GM12801 (cell line): ENCODE measurements around the gene PDE4D.

ENCODE experiments used
- TF ChIP-seq, protein P1 (sequence below): IDR thresholded peaks from one replicate; pipeline ENCODE4 v1.5.1; 2011; ENCODE audit warnings: control low read depth; ENCODE audit not compliant: insufficient read length; ENCODE audit errors: extremely low read depth

The PDE4D gene

DNA sequence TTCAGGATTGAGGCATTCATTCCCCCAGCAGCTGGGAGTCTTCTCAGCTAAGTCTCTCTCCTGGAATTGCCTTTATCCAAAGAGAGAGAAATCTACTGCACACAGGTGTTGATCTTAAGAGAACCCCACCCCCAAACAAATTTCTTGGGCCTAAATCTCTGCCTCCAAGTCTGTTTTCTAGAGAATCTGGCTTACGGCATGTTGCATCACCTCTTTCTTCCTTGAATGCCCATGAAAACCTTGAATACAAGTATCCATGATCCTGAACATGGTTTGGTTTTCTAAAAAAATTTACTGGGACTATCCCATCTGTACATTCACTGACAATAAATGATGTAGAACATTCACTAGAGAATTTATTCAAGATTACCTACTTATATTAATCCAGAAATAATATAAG is 401.6 kb downstream of the PDE4D start:
- TF ChIP-seq, protein P1, sequence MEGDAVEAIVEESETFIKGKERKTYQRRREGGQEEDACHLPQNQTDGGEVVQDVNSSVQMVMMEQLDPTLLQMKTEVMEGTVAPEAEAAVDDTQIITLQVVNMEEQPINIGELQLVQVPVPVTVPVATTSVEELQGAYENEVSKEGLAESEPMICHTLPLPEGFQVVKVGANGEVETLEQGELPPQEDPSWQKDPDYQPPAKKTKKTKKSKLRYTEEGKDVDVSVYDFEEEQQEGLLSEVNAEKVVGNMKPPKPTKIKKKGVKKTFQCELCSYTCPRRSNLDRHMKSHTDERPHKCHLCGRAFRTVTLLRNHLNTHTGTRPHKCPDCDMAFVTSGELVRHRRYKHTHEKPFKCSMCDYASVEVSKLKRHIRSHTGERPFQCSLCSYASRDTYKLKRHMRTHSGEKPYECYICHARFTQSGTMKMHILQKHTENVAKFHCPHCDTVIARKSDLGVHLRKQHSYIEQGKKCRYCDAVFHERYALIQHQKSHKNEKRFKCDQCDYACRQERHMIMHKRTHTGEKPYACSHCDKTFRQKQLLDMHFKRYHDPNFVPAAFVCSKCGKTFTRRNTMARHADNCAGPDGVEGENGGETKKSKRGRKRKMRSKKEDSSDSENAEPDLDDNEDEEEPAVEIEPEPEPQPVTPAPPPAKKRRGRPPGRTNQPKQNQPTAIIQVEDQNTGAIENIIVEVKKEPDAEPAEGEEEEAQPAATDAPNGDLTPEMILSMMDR, result no peak

GRCh38 chr5:59489551-59489950 is 404.0 kb downstream of the PDE4D start:
- TF ChIP-seq, protein P1, result no peak

- TF ChIP-seq, protein P1, result no peak
Observed at GRCh38 chr5:59487772-59488729, 405.5 kb downstream of the PDE4D start.

- TF ChIP-seq, protein P1, result no peak
Observed at GRCh38 chr5:59487068-59487686, 406.3 kb downstream of the PDE4D start.

DNA sequence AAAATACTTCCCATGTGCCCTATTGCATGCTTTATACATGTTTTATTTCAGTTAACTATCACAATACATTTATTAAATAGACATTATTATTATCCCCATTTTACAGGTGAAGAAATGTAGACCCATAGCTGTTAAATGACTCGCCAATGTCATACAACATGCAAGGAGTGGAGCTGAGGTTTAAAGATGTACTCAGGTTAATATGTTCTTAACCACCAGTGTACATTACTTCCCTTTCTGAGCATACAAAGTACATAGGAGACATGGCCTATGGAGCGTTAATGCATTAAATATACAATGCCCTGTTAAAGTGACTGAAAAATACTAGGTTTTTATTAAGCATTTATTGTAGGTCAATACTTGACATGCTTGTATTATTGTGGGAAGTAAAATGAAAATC is 407.0 kb downstream of the PDE4D start:
- TF ChIP-seq, protein P1, result no peak

- TF ChIP-seq, protein P1, result no peak
Observed at GRCh38 chr5:59485629-59486439, 407.7 kb downstream of the PDE4D start.

DNA sequence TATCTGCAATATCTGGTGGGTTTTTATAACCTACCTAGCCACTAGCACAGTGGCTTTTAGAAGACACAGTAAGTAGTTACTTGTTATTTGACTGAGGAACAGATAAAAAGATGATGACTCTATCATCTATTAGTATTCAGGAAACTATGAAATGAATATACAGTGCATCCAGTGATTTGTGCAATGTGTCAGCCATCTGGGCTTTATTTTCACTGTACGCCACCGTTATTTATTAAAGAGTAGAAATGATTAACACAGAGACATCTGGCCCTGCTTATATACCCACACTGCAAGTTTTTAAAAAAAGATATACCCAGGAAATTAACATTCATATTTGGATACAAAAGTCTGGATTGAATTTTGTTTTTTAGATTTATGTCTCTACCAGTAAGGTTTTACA is 408.4 kb downstream of the PDE4D start:
- TF ChIP-seq, protein P1, result no peak
